Measurements from ENCODE around the gene CCDC159. TPM values are rescaled to one million over a fixed set of nuclear protein-coding genes. Genes with fewer than 3 reads are reported as not detected.
A peak's percentile ranks its signal among the peaks of the same experiment; 100 is the strongest.

The CCDC159 gene
- total RNA-seq, 1 experiment from 2014 or later = 1.7 TPM

- in situ Hi-C loops (cut with HindIII; ENCODE audit: low pct_unique_long_range_greater_than_20kb, low sequenced_read_pairs) = no loop called here
- DNase-seq (ENCODE audit: low read depth, low spot score) = peak; percentile 42
These were observed 14.9 kb downstream of the CCDC159 start for GRCh38 chr19:11361037-11361770.

DNA sequence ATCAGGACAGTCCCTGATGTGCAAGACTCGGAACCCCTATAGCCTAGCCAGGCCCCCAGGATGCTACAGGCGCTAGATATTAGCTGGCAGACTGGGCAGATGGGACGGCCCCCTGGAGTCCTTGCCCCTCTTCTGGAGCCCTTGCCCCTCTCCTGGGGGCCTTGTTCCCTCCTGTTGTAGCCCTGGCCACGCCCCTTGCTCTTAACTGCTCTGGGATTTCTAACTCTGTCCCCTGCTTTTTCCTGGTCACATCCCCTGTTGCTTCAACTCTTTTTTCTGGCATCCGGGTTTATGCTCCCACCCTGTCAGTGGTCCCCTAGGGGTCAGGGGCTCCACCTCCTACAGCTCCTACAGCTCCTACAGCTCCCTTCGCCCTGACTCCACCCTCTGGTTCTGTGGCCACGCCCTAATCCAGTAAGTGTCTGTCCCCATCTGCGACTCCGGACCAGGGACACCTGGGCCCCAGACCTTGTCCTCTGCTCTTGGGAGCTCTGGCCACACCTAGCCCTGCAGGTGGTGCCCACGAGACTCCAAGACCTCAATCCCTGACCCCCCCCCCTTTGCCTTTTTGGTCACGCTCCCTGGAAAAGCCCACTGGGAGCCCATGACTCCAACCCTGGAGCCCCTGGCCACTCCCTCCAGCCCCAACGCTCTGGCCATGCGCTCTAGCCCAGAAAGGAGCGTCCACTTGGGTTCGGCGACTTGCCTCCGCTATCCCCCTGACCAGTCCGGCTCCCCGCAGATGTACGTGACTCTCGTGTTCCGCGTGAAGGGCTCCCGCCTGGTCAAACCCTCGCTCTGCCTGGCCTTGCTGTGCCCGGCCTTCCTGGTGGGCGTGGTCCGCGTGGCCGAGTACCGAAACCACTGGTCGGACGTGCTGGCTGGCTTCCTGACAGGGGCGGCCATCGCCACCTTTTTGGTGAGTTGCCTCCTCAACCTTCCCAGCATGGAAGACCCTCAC, 15.7 kb downstream of the CCDC159 start:
- in situ Hi-C loops (cut with HindIII; ENCODE audit: low pct_unique_long_range_greater_than_20kb, low sequenced_read_pairs) = no loop called here
- DNase-seq (ENCODE audit: low read depth, low spot score) = no peak

- in situ Hi-C loops (cut with HindIII; ENCODE audit: low pct_unique_long_range_greater_than_20kb, low sequenced_read_pairs) = no loop called here
- DNase-seq (ENCODE audit: low read depth, low spot score) = no peak
These were observed 17.6 kb downstream of the CCDC159 start for GRCh38 chr19:11363881-11364280.

- no peak for DNase-seq (ENCODE audit: low read depth, low spot score)
- in situ Hi-C loops (cut with HindIII; ENCODE audit: low pct_unique_long_range_greater_than_20kb, low sequenced_read_pairs) = no loop called here
These were observed 18.1 kb downstream of the CCDC159 start for GRCh38 chr19:11364296-11364904.

DNA sequence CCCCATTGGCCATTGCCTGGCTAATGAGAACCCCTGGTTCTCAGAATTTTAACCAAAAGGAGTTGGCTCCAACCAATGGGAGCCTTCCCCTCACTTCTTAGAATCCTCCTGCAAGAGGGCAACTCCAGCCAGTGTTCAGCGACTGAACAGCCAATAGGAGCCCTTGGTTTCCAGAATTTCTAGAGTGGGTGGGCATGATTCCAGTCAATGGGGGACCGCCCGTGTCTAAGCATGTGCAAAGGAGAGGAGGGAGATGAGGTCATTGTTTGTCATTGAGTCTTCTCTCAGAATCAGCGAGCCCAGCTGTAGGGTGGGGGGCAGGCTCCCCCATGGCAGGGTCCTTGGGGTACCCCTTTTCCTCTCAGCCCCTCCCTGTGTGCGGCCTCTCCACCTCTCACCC, 18.6 kb downstream of the CCDC159 start:
- in situ Hi-C loops (cut with HindIII; ENCODE audit: low pct_unique_long_range_greater_than_20kb, low sequenced_read_pairs) = no loop called here
- no peak for DNase-seq (ENCODE audit: low read depth, low spot score)

- DNase-seq (ENCODE audit: low read depth, low spot score) = no peak
- in situ Hi-C loops (cut with HindIII; ENCODE audit: low pct_unique_long_range_greater_than_20kb, low sequenced_read_pairs) = no loop called here
These were observed 19.3 kb downstream of the CCDC159 start for GRCh38 chr19:11365557-11366117.

- in situ Hi-C loops (cut with HindIII; ENCODE audit: low pct_unique_long_range_greater_than_20kb, low sequenced_read_pairs) = no loop called here
- no peak for DNase-seq (ENCODE audit: low read depth, low spot score)
These were observed 21.2 kb downstream of the CCDC159 start for GRCh38 chr19:11367528-11367927.

DNA sequence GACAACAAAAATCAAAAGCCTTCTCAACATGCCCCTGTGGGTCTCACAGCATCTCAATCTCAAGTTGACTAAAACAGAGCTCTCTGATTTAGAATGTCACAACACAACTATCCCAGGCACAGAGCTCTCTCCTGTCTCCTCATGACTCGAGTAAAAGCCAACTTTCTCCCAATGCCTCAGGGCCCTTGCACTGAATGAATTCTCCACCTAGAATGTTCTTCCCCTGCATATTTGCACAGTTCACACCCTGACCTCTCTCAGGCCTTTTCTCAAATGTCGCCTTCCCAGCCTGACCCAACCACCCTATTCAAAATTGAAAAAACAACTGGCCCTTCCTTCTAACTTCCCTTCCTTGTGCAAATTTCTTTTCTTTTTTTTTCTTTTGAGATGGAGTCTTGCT, 24.4 kb downstream of the CCDC159 start:
- no peak for DNase-seq (ENCODE audit: low read depth, low spot score)
- in situ Hi-C loops (cut with HindIII; ENCODE audit: low pct_unique_long_range_greater_than_20kb, low sequenced_read_pairs) = no loop called here

GRCh38 chr19:11373166-11373884, 27.0 kb downstream of the CCDC159 start:
- in situ Hi-C loops (cut with HindIII; ENCODE audit: low pct_unique_long_range_greater_than_20kb, low sequenced_read_pairs) = no loop called here
- DNase-seq (ENCODE audit: low read depth, low spot score) = no peak

- in situ Hi-C loops (cut with HindIII; ENCODE audit: low pct_unique_long_range_greater_than_20kb, low sequenced_read_pairs) = no loop called here
These were observed 27.6 kb downstream of the CCDC159 start for GRCh38 chr19:11373885-11374432.

GRCh38 chr19:11374433-11375142, 28.3 kb downstream of the CCDC159 start, which contains the start of gene SWSAP1:
TSS of gene SWSAP1 (plus strand) at chr19:11374666. CDS start at chr19:11374681, 15 bp downstream.
- DNase-seq (ENCODE audit: low read depth, low spot score) = peak; percentile 99
- in situ Hi-C loops (cut with HindIII; ENCODE audit: low pct_unique_long_range_greater_than_20kb, low sequenced_read_pairs) = no loop called here

More at GRCh38 chr19:11373885-11374432, 27.6 kb downstream of the CCDC159 start:
- no peak for DNase-seq (ENCODE audit: low read depth, low spot score)

DNA sequence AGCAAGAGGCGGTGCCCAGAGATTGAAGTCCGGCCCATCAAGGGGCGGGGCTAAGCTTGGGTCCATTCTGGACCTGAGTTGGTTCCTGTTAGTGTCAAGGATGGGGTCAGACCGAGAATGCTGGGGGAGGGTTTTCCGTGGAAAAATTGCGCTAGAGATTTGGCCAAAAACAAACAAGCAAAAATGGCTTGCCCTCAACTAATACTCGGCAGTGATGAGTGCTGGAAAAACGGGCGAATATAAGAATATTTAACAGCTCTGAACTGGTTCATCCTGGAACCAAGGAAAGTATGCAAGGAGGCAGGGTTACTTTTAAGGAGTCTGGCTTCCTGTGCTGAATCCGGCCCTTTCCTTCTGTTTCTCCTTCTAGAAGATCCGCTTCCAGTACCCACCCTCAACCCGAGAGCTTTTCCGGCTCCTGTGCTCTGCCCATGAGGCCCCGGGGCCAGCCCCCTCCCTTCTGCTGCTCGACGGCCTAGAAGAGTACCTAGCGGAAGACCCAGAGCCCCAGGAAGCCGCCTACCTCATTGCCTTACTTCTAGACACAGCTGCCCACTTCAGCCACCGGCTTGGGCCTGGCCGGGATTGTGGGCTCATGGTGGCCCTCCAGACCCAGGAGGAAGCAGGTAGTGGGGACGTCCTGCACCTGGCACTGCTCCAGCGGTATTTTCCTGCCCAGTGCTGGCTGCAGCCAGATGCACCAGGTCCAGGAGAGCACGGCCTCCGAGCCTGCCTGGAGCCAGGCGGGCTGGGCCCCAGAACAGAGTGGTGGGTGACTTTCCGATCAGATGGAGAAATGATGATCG, 29.0 kb downstream of the CCDC159 start:
- in situ Hi-C loops (cut with HindIII; ENCODE audit: low pct_unique_long_range_greater_than_20kb, low sequenced_read_pairs) = no loop called here
- no peak for DNase-seq (ENCODE audit: low read depth, low spot score)

DNA sequence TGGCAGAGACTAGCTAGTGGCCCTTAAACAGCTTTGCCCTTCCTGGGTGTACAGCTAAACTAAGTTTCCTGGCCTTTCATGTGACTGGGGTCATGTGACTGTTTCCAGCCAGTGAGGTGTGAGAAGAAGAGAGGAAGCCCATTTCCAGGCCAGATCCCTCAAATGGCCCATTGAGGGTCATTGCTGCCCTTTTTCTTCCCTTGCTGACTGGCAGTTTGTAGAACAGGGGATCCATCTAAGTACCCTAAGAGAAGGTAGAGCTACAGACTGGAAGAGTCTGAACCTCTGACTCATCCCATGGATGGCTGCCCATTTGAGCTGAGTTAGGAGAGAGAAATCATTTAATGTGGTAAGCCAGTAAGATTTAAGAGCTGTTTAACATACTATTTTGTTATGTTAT, 30.9 kb downstream of the CCDC159 start:
- DNase-seq (ENCODE audit: low read depth, low spot score) = peak; percentile 75
- in situ Hi-C loops (cut with HindIII; ENCODE audit: low pct_unique_long_range_greater_than_20kb, low sequenced_read_pairs) = no loop called here

DNA sequence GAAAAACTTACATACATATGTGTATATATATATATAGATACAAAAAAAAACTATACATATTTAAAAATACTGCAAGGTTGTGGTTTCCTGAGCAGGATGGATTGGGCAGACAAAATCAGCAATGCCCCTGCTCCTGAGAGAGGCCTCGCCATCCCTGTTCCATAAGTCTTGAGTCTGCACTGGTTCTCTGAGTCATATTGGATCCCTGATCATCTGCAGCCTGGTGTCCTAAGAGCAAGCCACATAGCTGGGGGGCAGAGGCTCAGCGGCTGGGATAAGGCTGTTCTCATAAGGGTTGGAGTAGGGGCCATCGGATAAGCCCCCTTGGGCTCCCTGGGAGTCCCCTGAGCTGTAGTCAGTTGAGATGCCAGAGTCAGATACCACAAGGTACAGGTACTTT, 31.4 kb downstream of the CCDC159 start:
- in situ Hi-C loops (cut with HindIII; ENCODE audit: low pct_unique_long_range_greater_than_20kb, low sequenced_read_pairs) = no loop called here
- DNase-seq (ENCODE audit: low read depth, low spot score) = no peak

DNA sequence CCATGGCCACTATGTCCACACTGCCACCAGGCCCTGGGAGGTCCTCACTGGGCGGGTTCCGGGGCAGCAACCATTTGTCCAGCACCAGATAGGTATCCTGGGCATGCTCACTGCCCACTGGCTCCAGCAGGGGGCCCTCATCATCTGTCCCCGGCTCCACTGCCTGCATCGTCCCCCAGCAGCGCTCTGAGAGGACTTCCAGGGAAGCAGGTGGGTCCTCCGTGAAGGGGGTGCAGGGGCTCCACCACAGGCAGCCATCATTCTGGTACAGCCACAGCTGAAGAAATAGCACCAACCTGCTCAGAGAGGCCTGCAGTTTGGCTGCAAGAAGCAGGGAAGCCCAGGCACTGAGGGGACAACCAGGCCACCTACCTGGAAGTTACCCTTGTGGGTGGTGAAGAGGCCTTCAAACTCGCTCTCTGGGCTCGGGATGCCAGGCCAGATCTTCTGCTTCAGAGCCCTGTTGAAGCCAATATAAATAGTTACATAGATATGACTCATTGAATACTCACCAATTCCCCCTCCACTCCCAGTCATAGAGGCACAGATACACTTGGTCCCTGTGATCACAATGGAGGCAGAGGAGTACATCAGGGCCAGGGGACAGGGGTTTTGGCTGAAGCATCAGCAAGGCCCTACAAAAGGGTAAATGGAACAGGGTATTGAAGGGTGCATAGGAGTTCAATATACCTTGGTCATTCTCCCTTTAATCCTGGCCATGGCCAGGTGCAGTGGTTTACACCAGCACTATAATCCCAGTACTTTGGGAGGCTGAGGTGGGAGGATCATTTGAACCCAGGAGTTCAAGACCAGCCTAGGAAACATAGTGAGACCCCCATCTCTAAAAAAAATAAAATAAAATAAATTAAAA, 32.2 kb downstream of the CCDC159 start:
- in situ Hi-C loops (cut with HindIII; ENCODE audit: low pct_unique_long_range_greater_than_20kb, low sequenced_read_pairs) = no loop called here
- peak; percentile 68 for DNase-seq (ENCODE audit: low read depth, low spot score)

Data from SK-MEL-5 (cell line).